ENCODE results near the gene ORC5.
"Not testable (repeated sequence)": the region's sequence is repeated elsewhere in the genome, so short reads cannot be mapped to it uniquely, and the experiment has no call there.

ORC5 gene

DNA sequence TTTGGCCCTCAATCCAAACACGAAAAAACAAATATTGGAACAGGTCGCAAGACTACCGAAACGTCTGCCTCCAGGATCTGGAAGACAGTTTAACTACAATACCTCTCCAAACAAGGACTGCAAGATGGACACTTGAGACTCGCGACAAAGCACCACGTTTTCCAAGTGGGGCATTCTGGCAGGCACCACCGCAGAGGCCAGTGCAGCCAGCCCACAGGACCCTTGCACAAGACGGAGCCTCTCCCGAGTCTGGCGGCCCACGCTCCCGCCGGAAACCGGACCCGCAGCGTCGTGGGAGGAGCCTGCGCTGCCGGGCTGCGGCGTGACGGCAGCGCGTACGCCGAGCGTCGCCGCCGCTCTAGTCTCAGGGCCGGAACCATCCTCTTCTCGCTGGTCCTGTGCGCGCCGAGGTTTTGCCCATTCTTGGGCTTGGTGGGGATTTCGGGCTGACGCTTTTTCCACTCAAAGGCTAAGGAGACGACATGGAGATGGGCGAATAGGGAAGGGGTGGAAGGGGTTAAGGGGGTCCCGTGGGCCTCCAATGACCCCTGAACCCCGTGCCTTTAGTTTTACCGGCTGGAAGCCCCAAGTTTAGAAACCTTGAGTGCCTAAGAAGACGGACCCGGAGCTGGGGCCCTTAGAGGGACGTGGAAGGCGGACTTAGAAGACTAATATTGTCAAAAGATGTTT is at the start of gene ORC5:
Gene ORC5, minus strand, starts transcription at position 283 of the 690 bp plus-strand sequence. Its CDS starts 109 bp downstream, at position 174.
- DNase-seq (ENCODE audit: low read depth): peak; percentile 58

DNA sequence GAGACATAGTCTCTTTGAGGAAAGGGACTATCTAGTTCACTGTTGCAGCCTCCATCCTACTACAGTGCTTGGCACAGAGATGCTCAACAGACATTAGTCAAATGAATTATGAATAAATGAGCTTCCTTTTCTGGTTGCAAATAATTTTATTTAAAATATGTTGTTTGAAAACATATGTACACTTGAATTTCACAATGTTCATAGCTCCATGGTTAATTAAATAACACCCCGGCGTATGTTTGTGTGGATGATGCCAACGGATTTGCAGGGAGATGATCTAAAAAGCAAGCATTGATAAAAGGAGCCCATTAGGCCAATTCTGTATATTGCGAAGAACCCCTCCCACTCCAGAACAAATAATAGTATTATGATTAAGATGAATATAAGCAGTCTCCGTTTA is 47.8 kb upstream of the ORC5 start:
- DNase-seq (ENCODE audit: low read depth): no peak

GRCh38 chr7:104255194-104255593 is 47.4 kb upstream of the ORC5 start:
- no peak for DNase-seq (ENCODE audit: low read depth)

GRCh38 chr7:104254696-104255095 is 46.9 kb upstream of the ORC5 start:
- no peak for DNase-seq (ENCODE audit: low read depth)

GRCh38 chr7:104252409-104253134 is 44.8 kb upstream of the ORC5 start:
- DNase-seq (ENCODE audit: low read depth): no peak

- DNase-seq (ENCODE audit: low read depth): no peak
Observed at GRCh38 chr7:104242638-104243037, 34.8 kb upstream of the ORC5 start.

- DNase-seq (ENCODE audit: low read depth): no peak
Observed at GRCh38 chr7:104241538-104242209, 33.9 kb upstream of the ORC5 start.

DNA sequence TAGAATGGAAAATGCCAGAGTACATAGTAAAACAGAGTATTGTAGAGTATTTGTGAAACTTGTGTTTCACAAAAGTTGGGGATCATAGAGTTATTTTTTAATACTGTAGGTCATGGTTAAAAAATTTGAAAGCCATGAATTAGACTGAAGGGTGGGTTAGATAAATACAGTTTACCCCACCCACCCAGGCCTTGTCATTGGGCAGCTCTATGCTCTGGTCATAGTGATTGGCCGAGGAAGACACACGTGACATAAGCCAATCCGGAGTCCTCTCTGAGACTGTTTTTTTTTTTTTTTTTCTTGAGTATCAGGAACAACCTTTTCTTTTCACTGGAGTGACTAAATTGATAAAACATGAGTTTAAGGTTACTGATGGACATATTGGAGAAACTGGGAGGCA is 33.3 kb upstream of the ORC5 start:
- no peak for DNase-seq (ENCODE audit: low read depth)

GRCh38 chr7:104240401-104240800 is 32.6 kb upstream of the ORC5 start:
- DNase-seq (ENCODE audit: low read depth): no peak

DNA sequence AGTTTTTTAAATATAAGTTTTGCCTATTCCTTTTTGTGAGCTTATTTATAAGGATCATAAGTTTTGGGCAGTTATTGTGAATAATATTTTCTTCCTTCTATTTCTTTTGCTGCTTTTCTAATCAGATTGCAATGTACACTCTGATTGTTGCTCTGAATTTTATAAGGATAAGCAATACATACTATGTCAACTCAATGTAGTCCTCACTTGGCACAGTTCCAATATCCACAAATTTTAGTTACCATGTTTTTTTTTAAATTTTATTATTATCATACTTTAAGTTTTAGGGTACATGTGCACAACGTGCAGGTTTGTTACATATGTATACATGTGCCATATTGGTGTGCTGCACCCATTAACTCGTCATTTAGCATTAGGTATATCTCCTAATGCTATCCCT is 27.2 kb upstream of the ORC5 start:
- DNase-seq (ENCODE audit: low read depth): not testable (repeated sequence)

- no peak for DNase-seq (ENCODE audit: low read depth)
Observed at GRCh38 chr7:104231054-104232046, 23.5 kb upstream of the ORC5 start.

GRCh38 chr7:104230606-104231005 is 22.8 kb upstream of the ORC5 start:
- no peak for DNase-seq (ENCODE audit: low read depth)

DNA sequence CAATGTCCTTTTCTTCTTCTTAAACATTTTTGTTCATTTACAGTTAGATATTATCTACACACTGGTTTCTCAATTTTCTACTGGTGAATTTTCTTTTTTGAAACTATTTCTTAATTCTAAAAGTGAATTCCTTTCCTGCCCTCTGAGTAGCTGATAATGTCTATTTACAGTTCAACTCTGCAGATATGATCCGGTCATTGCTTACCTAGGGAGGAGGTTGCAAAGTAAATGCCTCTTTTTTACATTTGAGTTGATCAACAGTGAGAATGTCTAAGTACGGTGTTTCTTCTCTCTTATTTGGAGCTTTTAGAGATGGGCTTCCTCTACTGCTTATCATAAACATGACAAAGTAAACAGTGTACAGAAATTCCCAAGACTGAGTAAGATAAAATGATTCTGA is 20.6 kb upstream of the ORC5 start:
- no peak for DNase-seq (ENCODE audit: low read depth)

GRCh38 chr7:104225451-104225850 is 17.6 kb upstream of the ORC5 start:
- DNase-seq (ENCODE audit: low read depth): no peak

DNA sequence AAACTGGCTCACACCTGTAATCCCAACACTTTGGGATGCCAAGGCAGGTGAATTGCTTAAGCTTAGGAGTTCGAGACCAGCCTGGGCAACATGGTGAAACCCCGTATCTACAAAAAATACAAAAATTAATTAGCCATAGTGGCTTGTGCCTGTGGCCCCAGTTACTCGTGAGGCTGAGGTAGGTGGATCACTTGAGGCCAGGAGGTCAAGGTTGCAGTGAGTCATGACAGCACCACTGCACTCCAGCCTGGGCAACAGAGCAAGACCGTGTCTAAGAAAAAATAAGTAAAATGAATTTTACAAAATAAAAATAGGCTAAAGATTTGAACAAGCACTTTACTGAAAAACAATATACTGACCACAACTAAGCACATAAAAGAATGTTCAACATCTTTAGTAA is 9.8 kb upstream of the ORC5 start:
- no peak for DNase-seq (ENCODE audit: low read depth)

- DNase-seq (ENCODE audit: low read depth): no peak
Observed at GRCh38 chr7:104209063-104209462, 1.2 kb upstream of the ORC5 start.

DNA sequence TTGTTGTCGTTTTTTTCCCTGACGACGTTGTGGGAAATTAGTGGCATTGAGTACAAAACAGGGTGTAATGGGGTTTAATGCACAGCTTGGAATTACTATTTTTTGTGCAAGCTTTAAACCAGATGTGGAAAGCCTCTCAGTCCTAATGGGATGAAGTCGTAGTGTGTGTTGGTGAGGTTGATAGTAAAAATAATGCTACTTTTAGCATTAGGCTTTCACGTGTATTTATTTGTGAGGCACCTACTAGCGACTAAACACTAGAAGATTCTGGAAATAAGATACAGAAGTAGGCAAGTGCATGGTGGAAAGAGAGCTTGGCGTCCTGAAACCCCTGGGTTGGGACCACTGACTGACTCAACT is 588 bp upstream of the ORC5 start:
- DNase-seq (ENCODE audit: low read depth): no peak

- DNase-seq (ENCODE audit: low read depth): no peak
Observed at GRCh38 chr7:104207348-104207730, 474 bp downstream of the ORC5 start.

DNA sequence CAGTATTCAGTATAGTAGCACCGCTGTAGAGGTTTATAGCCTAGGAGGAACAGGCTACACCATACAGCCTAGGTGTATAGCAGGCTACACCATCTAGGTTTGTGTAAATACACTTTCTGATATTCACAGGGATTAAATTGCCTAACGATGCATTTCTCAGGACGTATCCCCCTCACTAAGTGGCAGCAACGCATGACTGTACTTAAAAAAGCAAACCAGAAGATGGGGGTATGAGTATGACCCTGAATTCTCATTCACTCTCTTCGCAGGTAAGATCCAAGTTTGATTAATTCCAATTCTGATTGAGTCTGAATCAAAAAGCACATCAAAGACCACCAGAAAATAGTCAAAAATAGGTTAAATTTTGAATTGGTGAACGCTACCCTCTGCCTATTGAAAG is 972 bp downstream of the ORC5 start:
- DNase-seq (ENCODE audit: low read depth): no peak

DNA sequence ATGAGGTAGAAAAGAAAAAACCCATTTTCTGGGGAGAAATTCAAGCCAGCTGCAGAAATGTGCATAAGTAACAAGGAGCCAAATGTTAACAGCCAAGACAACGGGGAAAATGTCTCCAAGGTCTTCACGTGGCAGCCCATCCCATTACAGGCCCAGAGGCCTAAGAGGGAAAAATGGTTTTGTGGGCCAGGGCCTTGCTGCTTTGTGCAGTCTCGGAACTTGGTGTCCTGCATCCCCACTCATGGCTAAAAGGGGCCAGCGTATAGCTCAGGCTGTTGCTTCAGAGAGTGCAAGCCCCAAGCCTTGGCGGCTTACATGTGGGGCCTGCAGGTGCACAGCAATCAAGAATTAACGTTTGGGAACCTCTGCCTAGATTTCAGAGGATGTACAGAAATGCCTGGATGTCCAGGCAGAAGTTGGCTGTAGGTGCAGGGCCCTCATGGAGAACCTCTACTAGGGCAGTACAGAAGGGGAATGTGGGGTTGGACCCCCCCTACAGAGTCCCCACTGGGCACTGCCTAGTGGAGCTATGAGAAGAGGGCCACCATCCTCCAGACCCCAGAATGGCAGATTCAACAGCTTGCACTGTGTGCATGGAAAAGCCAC is 9.0 kb downstream of the ORC5 start:
- DNase-seq (ENCODE audit: low read depth): no peak

DNA sequence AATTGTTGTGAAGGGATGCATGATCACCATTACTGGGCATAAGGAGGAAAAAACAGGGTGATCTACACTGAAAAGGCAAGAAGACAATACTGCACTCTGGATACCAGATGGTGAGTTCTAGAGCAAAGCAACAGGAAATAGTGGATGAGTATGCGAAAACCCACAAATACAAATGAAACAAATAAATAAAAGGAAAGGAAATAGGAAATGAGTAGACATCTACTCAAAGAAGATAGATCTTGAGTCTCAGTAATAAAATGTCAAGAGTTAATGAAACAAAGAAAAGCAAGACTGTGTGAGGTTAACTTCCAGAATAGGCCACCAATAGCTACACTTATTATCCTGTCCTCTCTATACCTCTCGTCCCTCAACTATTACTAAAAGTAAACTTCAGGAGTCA is 11.7 kb downstream of the ORC5 start:
- no peak for DNase-seq (ENCODE audit: low read depth)

GRCh38 chr7:104192434-104192833 is 15.4 kb downstream of the ORC5 start:
- no peak for DNase-seq (ENCODE audit: low read depth)

All from CMK (cell line).